Subcutaneous adipose tissue (tissue), 4 donors: Measurements from ENCODE around the gene GLG1. TPM values are rescaled to one million over a fixed set of nuclear protein-coding genes. Genes with fewer than 3 reads are reported as not detected.

Experiments used
- total RNA-seq, 4 donors: library from RNA; depleted of rRNA; stranded (reverse); fragments of >200 nt; gene quantifications; one replicate each; pipeline ENCODE4 v1.1.0, GENCODE V29; 2016
- TF ChIP-seq, protein P1 (sequence below): fragments of 450-650 bp; IDR thresholded peaks from one replicate; pipeline ENCODE4 v1.5.1; 2016; ENCODE audit warnings: low read depth, mild to moderate bottlenecking, control low read depth, antibody characterized with exemption, moderate library complexity

GLG1 gene
- total RNA-seq, 4 donors from 2014 or later = 138 to 168 (median 150) TPM

DNA sequence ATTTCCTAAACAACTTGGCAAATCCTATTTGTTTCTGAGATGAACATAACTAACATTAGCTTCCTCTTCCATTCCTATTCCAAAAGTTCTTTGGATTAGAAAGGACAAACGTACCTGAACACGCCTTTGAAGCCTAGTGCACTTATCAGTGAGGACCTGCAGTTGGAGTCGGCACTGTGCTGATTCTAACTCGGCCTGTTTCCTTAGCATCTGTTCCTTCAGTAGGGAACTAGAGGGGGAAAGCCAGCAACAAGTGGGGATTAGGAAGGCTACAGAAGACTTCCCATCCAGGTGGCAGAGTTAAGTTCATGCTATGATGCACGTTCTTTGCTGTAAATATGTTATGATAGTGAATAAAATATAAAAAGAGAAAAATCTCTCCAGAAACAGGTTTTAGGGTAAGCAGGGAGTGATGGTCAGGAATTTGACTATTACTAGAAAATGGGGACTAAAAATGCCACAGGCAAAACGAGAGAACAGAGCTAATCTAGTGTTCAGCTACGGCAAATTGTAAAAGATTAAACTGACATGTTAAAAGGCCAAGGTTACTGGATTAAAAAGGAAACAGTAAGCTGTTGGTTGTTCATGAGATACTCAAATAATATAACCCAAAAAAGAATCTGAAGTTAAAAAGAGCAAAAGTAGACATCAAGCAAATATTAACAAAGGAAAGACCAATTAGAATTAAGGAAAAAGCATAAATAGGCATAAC lies 31.0 kb upstream of the GLG1 start:
- TF ChIP-seq, protein P1, sequence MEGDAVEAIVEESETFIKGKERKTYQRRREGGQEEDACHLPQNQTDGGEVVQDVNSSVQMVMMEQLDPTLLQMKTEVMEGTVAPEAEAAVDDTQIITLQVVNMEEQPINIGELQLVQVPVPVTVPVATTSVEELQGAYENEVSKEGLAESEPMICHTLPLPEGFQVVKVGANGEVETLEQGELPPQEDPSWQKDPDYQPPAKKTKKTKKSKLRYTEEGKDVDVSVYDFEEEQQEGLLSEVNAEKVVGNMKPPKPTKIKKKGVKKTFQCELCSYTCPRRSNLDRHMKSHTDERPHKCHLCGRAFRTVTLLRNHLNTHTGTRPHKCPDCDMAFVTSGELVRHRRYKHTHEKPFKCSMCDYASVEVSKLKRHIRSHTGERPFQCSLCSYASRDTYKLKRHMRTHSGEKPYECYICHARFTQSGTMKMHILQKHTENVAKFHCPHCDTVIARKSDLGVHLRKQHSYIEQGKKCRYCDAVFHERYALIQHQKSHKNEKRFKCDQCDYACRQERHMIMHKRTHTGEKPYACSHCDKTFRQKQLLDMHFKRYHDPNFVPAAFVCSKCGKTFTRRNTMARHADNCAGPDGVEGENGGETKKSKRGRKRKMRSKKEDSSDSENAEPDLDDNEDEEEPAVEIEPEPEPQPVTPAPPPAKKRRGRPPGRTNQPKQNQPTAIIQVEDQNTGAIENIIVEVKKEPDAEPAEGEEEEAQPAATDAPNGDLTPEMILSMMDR = no peak

DNA sequence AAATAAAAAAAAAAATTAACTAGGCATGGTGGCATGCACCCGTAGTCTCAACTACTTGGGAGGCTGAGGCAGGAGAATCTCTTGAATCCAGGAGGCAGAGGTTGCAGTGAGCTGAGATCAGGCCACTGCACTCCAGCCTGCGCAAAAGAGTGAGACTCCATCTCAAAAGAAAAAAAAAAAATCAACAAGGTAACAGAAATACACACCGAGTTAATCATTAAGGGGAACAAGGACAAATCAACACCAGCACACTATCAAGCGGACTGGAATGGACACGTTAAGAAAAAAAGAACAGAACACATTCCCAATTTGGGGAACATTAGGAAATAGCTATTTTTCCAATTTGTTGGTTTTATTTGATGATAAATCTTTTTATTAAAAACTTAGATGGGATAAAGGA lies 28.4 kb upstream of the GLG1 start:
- TF ChIP-seq, protein P1 = no peak

DNA sequence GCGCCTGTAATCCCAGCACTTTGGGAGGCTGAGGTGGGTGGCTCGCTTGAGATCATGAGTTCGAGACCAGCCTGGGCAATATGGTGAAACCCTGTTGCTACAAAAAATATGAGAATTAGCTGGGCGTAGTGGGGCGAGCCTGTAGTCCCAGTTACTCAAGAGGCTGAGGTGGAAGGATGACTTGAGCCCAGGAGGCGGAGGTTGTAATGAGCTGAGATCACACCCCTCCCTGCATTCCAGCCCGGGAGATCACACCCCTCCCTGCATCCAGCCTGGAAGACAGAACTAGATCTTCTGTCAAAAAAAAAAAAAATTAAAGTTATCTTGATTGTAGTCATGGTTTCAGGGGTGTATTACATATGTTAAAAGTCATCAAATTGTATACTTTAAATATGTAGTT lies 26.8 kb upstream of the GLG1 start:
- TF ChIP-seq, protein P1 = no peak

DNA sequence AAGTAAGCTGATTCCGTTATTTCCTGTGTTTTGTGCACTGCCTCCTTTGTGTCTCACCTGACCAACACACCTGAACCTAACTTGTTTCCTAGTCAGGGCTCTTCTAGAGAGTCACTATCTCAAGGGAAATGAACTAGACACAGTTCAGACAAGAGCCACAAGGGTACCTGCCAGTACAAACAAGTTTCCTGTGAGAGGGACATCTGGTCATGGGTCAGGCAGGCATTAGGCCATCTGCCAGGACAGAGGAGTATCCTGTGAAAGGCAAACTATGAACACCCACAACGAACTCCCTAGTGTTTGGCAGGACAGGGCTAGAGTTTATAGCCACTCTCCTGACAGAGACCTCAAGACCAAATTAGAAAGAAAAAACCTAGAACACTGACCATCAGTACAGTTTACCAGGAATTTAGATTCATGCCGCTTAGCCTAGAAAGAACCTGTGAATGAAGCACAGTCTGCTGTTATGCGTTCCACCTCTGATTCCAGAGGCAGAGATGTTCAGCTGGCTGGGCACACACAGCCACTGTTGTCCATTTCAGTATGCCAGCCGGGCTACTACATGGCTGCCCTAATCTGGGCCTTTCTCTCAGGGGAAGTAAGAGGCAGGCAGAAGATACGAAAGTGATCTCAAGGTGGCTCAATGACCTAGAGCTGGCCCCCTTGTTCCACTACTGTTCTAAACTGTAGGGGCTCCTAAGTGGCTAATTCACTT lies 20.7 kb upstream of the GLG1 start:
- TF ChIP-seq, protein P1 = no peak

DNA sequence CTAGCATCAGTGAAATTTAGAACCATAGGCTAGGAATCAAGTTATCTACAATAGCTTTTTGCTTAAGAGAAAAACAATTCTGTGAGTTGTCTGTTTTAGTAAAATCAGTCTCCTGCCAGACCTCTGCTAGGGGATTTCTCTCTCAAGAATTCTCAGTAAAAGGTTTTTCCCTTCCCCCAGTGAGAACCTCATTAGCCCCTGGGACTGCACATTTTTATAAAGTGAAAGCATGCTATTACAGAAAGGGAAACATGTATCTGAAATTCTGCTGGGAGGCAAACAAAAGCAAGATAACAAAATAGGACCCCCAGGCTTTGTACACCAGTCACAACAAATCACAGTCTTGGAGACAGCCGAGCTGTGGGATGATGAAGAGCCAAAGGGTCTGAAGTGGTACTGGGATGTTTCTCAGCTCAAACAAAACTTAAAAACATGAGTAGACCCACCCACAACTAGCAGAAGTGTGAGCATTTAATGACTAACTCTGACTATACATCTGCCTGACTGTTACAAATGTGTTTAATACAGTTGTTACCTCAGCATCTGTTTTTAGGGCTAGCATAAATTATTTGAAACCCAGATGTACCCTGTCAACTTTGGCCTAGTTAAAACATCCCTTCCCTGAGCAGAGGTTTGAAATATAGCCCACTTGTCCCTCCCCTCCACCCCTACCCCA lies 20.0 kb upstream of the GLG1 start:
- TF ChIP-seq, protein P1 = no peak

DNA sequence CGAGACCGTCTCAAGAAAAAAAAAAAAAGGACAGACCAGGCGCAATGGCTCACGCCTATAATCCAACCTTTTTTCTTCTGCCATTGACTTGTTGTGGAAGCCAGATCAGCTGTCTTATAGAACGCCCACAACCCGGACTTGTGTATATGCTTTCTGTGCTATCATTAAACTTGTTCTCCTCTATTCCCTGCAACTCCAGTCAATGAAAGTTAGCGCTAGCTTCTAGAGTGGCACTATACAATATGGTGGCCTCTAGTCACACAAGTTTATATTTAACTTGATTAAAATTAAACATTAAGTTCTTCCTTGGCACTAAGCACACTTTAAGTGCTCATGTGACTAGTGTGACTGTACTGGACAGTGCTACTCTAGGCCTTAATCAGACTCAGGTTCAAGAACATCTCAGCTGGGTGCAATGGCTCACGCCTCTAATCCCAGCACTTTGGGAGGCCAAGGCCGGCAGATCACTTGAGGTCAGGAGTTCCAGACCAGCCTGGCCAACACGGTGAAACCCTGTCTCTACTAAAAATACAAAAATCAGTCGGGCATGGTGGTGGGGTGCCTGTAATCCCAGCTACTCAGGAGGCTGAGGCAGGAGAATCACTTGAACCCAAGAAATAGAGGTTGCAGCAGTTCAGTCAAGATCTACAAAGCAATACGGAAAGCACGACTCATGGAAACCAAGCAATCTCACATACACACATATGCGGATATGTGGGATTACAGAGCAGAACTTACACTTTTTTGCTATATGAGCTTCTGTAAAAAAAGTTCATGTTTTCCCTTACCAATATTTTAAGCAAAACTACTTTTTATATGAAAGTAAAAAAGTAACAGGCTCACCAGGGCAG lies 18.8 kb upstream of the GLG1 start:
- TF ChIP-seq, protein P1 = no peak

DNA sequence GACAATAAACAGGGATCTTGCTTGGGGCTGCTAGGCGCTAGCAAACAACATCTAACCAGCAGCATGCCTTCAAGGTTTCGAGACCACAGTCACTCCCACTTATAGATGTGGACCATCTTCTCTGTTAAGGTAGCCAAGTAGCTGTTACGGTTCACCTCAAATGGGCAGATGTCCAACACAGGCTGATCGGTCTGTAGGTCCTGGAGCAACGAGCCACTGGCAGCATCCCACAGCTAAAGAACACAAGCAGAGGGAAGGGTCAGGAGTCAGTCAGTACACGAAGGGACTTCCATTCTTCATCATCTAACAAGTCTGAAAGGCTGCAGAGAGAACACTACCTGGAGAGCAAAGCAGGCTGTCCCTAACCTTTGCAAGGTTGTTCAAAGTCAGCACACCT lies 16.9 kb upstream of the GLG1 start:
- TF ChIP-seq, protein P1 = no peak
